Fibroblast of the aortic adventitia (primary cell): Measurements from ENCODE around the gene RNF11. TPM values are rescaled to one million over a fixed set of nuclear protein-coding genes. Genes with fewer than 3 reads are reported as not detected.

Source experiments
- DNase-seq: peaks from one replicate; pipeline ENCODE4 v3.0.0-alpha.2; 2010; ENCODE audit warnings: low read depth
- H3K4me3 ChIP-seq: 2 replicates; pipeline ENCODE4 v1.5.1; 2011; ENCODE audit warnings: low read depth, mild to moderate bottlenecking, control low read depth, low read length, moderate library complexity
- CTCF ChIP-seq: IDR thresholded peaks from 2 replicates; pipeline ENCODE4 v1.5.1; 2011; ENCODE audit warnings: mild to moderate bottlenecking, low read length, control low read depth, inconsistent platforms; ENCODE audit not compliant: insufficient read depth
- total RNA-seq: library from RNA; depleted of rRNA; stranded (reverse); fragments of >200 nt; gene quantifications from 2 replicates; pipeline ENCODE4 v1.2.3, GENCODE V29; 2012; ENCODE audit warnings: low replicate concordance

Gene RNF11
- total RNA-seq, 1 donor, result 112 TPM

- no peak overlapping the region for H3K4me3 ChIP-seq
- no peak for DNase-seq
- TF ChIP-seq CTCF, result no peak
These were observed 27.2 kb downstream of the RNF11 start for GRCh38 chr1:51263147-51263877.

- TF ChIP-seq CTCF, result no peak
- DNase-seq, result peak; percentile 95
- H3K4me3 ChIP-seq, result no peak overlapping the region
These were observed 28.4 kb downstream of the RNF11 start for GRCh38 chr1:51264451-51264850.

GRCh38 chr1:51265618-51266017 is 29.5 kb downstream of the RNF11 start:
- no peak for DNase-seq
- H3K4me3 ChIP-seq, result no peak overlapping the region
- TF ChIP-seq CTCF, result no peak

DNA sequence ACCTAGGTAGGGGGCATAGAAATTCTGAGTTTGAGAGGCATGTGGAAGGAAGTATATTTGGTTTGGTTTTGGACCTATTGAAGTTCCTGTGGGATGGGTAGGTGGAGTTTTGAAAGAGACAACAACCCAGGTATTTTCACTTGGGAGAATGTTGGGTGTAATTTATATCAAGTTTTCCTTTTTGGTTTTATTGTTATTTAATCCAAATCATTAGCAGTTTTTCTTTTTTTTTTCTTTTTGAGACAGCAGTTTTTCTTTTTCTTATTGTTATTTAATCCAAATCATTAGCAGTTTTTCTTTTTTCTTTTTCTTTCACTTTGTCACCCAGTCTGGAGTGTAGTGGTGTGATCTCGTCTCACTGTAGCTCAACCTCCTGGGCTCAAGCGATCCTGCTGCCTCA is 30.1 kb downstream of the RNF11 start:
- H3K4me3 ChIP-seq, result no peak overlapping the region
- DNase-seq, result no peak
- no peak for TF ChIP-seq CTCF

DNA sequence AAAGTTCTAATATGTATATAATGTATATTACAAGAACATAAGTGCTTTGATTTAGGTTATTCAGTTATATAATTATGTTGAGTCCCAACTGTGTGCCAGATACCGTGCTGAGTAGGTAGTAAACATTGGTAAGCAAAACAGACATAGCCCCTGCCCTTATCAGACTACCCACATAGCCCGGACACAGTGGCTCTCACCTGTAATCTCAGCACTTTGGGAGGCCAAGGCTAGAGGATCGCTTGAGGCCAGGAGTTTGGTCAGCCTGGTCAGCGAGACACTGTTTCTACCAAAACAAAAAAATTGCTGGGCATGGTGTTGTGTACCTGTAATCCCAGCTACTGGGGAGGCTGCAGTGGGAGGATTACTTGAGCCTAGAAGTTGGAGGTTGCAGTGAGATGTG is 30.7 kb downstream of the RNF11 start:
- no peak for DNase-seq

GRCh38 chr1:51268634-51269033 is 32.6 kb downstream of the RNF11 start:
- TF ChIP-seq CTCF, result no peak
- H3K4me3 ChIP-seq, result no peak overlapping the region
- DNase-seq, result peak; percentile 62

More for the DNA sequence above, 30.7 kb downstream of the RNF11 start:
- TF ChIP-seq CTCF, result no peak
- H3K4me3 ChIP-seq, result no peak overlapping the region

GRCh38 chr1:51270751-51271150 is 34.7 kb downstream of the RNF11 start:
- DNase-seq, result peak; percentile 49
- no peak for TF ChIP-seq CTCF
- H3K4me3 ChIP-seq, result no peak overlapping the region
